Kidney glomerular epithelial cell (primary cell): Measurements from ENCODE around the gene CA5A.

Experiments used
- DNase-seq: peaks from one replicate; lab custom pipeline; 2025; lab: John Stamatoyannopoulos, UW

Gene CA5A

DNA sequence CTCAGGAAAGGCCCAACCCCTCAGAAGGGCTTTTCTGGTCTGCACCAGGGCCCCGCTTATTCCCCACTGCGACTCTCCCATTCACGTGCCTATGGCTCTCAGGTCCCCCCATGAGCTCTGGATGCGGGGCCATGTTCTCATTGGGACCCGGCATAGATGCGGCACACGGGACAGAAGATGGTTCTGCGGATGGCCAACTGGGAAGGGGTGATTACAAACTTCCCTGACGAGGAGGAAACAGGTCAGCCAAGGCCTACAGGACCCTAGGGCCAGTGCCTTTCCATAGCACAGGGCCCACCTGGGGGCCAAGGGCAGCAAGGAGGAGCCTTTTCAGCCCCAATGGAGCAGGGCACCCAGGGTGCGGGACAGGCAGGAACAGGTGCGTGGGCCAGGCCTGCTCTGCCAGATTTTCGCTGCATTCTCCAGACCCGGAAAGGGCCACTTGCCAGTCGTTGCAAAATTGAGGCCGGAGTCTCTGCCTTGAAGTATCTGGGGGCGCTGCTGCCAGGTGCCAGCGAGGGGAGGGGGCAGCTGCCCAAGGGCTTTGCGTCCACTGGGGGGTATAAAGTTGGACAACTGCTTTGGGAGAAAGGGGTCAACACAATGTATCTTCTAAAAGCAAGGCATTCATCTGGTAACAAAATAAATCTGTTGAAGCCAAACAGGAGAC is 87.5 kb downstream of the CA5A start:
- DNase-seq = no peak

DNA sequence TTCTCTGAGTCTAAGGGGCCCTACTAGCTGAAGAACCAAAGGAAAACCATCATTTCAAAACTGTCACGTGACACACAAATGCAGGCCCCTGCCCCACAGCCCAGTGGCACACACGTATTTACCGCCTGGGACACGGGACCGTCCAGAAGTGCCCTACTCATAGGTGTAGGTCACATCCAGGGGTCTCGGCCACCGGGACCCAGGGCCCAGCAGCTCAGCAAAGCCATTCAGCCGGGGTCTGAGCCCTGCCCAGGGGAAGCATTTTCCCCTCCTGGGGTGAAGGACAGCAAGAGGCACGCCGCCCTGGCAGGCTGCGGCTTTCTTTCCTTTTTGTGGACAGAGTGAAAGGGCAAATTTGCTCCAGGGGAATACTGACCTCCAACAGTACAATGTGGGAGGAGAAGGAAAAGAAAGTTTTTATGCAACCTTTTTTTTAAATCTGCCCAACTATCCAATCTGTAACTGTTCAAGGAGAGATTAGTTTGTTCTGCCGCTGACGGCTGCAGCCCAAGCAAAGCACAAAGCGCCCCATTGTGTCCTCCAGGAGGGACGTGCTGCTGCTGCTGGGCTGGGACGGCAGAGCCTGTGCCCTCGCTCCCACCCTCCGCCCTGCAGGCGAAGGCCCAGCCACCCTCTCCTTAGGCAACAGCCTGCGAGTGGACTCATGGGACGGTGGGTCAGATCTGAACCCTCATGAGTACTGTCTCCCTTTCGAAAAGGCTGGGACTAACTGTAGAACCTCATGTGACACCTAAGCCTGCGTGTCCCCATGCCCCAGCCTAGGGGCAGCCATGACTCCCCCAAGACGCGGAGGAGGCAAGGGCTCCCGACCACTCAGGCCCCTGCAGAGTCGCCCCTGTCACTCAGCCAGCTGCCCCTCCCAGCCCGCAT is 88.3 kb downstream of the CA5A start:
- no peak for DNase-seq

GRCh38 chr16:87847467-87847784 is 88.9 kb downstream of the CA5A start:
- DNase-seq = no peak

GRCh38 chr16:87846705-87847466 is 89.4 kb downstream of the CA5A start:
- no peak for DNase-seq

DNA sequence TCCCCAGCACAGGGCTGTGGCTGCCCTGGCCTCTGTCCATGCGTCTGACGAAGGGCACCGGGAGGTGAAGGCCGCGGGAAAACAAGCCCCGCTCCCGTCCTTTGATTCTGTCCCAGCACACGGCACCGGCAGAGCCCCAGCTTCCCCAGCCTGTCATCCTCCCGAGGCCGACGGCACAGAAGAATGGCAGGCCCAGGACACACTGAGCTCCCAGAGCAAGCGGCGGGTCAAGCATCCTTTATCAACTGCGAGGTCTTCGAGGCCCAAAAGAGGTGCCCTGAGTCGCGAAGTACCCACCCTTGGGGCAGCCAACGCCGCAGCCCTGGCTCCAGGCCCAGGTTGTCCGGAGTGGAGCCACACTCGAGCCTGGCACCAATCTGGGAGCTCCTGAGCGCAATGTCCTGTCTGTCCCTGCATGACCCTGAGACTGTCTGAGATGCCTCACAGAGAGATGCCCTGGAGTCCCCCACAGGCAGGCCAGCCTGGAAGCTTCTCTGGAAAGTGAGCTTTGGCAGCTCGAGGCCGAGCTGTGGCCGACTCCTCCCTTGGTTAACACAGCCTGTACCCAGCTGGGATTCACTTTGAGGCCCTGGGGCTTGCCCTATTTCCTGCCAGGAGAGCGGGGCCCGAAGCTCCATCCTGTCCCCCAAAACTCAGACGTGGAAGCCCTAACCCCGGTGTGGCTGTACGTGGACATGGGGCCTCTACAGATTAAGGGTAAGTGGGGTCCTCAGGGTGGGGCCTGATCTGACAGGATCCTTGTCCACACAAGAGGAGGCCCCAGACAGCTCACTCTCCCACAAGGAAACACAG is 90.3 kb downstream of the CA5A start:
- no peak for DNase-seq

DNA sequence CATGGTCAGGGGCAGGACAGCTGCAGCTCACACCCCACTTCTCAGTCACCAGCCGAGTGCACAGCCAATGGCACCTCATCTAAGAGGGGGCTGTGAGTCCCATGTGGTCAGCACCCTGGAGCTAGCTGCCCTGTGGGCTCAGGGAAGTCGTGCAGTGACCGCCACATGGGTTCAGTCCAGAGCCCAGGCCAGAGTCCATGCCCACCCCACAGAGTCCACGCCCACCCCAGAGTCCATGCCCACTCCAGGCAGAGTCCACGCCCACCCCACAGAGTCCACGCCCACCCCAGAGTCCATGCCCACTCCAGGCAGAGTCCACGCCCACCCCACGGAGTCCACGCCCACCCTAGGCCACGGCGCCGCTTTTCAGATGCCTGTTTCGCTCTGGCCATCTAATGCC is 91.1 kb downstream of the CA5A start:
- DNase-seq = no peak

GRCh38 chr16:87844809-87845208 is 91.5 kb downstream of the CA5A start:
- DNase-seq = no peak

DNA sequence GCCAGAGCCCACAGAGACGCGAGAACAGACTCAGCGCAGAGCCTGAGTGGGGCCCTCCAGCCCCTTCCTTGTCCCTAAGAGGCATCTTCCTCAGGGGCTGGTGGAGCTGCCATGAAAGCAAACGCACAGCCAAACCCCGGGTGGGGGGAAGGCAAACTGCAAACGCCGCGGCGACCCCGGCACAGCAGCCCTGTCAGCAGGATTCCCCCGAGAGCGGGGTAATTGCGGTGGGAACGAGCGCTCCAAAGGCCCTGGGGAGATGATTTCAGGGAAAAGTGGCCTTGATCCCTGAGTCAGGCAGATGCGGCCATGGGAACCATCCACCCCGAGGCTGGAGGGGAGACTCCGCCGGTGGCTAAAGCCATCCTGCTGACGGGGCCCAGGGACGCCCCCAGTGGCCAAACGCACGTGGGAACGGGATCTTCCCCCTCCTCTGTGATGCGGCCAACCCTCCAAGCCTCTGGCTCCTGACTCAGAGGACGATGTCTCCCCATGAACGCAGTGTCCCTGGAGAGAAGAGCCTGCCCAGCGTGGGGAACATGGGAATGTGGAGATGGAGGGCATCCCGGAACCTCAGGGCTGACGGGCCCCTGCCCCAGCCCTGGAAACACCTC is 92.1 kb downstream of the CA5A start:
- DNase-seq = no peak

DNA sequence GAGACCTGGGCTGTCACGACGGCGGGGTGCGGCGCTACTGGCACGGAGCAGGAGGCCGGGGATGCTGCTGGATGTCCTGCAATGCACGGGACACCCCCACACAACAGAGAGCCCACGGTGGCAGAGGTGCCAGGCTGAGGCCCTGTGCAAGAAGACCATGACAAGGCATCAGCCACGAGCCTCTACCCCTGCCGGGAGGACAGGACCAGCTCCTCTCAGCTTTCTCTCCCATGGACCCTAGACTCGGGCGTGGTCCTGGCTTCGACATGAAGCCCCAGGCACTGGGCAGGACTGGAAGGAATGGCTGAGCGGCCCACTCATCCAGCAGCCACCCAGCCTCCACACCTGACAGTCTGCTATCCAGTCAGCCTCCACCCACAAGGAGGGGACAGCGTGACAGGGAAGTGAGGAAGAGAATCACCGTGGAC is 92.6 kb downstream of the CA5A start:
- DNase-seq = no peak

- DNase-seq = no peak
Measured at GRCh38 chr16:87842209-87842869, 94.0 kb downstream of the CA5A start.

DNA sequence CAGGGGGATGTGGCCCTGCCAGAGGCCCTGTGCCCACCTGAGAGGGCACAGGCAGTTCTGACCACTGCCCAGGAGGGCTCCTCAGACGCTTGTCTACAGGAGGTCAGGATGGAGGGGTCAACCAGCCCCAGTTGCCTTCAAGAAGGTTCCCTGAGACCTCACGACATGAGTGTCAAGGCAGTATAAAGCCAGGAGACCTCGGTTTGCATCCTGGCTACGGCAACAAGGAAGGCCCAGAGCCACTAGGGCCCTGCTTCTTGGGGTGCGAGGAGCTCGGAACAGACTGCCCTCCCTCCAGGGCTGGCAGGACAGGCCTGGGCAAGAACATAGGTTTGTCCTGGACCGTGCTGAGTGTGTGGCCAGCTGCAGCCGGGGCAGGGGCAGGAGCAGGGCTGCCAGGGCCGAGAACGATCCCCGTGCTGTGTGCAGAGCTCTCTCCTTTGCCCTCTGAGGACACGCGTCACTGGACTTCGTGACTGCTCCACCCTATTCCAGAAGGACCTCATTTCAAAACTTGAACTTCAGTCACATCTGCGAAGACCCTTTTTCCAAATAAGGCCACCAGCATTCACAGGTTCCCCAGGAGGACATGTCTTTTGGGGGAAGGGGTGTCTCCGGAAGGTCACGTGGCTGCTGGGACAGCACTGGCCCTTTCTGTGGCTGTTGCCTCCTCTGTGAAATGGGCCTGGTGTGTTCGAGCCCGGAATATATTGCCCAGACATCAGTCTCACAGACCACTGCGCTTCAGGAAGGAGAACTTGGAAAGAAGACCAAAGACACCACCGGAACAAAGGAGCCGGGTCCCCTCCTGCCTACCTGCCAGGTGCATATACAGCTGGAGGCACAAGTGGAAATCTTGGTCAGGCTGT is 94.8 kb downstream of the CA5A start:
- DNase-seq = no peak

DNA sequence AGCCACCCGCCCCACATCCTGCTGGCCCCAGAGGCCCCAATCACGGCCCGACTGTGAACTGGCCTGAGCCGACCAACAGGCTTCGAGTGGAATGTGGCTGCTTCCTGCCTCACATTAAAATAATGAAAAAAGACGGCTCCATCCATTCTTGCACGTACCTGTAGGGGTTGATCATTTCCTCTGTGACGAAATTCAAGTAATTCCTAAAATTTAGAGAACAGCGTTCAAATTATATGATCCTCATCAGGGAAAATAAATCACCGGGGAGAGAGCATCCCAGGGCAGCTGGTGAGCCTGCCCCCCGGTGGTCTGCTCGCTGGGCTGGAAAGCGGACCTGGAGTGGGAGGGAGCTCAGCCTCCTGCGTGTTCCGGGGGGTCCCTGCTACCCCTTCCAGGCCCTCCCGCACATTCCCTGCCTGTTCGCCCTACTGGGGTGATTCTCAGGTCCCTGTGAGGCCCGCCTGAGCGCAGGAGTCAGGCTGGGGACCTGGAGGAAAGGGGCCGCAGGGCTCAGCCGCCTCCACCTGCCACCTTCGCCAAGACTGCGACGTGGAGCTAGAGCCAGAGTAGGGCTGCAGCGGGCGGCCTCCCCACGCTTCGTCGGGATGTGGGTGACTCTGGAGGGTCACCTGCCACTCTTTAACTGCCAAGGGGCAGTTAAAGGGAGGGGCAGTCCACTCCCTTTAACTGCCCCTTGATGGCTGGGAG is 95.9 kb downstream of the CA5A start:
- DNase-seq = no peak

- DNase-seq = no peak
Measured at GRCh38 chr16:87839542-87840270, 96.6 kb downstream of the CA5A start.

GRCh38 chr16:87838643-87839541 is 97.4 kb downstream of the CA5A start:
- DNase-seq = no peak
